Measurements from ENCODE around the gene SASS6.

The SASS6 gene

GRCh38 chr1:100045206-100045605, 87.5 kb downstream of the SASS6 start:
- no peak for DNase-seq (ENCODE audit: low spot score)

- DNase-seq (ENCODE audit: low spot score) = no peak
Measured at GRCh38 chr1:100039591-100039990, 93.1 kb downstream of the SASS6 start.

- DNase-seq (ENCODE audit: low spot score) = peak; percentile 81
Measured at GRCh38 chr1:100038660-100039287, 94.0 kb downstream of the SASS6 start.

- DNase-seq (ENCODE audit: low spot score) = peak; percentile 92
Measured at GRCh38 chr1:100037927-100038659, 94.6 kb downstream of the SASS6 start.

- DNase-seq (ENCODE audit: low spot score) = no peak
Measured at GRCh38 chr1:100037656-100037926, 95.1 kb downstream of the SASS6 start.

- DNase-seq (ENCODE audit: low spot score) = no peak
Measured at GRCh38 chr1:100036718-100037655, 95.7 kb downstream of the SASS6 start.

GRCh38 chr1:100035214-100035613, 97.5 kb downstream of the SASS6 start:
- DNase-seq (ENCODE audit: low spot score) = no peak

- no peak for DNase-seq (ENCODE audit: low spot score)
Measured at GRCh38 chr1:100034470-100034869, 98.3 kb downstream of the SASS6 start.

All from left forelimb (tissue), 1 donor.